Measurements from ENCODE around the gene OLFML2A. TPM values are rescaled to one million over a fixed set of nuclear protein-coding genes. Genes with fewer than 3 reads are reported as not detected.

OLFML2A gene
- total and polyA plus RNA-seq, 2 of the 13 experiments (the other 11 are each of a cell fraction or from before 2014, with no cell fraction given): 0.01 to 0.02 TPM

- peak in 1 of 2 experiments; percentile 75; a peak in 1 of 4 replicates for TF ChIP-seq REST (IDR thresholded peaks at IDR 0.05; ENCODE audit: borderline replicate concordance in 1 of 2, low read depth in 1 of 2, low read length in 2 of 2)
- 0 out of 2 replicates have a peak, but pooled peaks have one; percentile 53 for TF ChIP-seq IRX3 (CRISPR knock-in tag; IDR thresholded peaks at IDR 0.05; ENCODE audit: borderline replicate concordance, low read depth)
- TF ChIP-seq ZNF639 (CRISPR knock-in tag; conservative IDR thresholded peaks at IDR 0.05): 0 out of 2 replicates have a peak, but pooled peaks have one; percentile 28
- no peak for TF ChIP-seq NR2F2 (IDR thresholded peaks at IDR 0.05; ENCODE audit: borderline replicate concordance, low read depth)
- TF ChIP-seq ZNF484 (CRISPR knock-in tag; IDR thresholded peaks at IDR 0.05; ENCODE audit: borderline replicate concordance, low read depth): no peak; the same call in 1 of the 2 replicates
- TF ChIP-seq RFX5 (IDR thresholded peaks at IDR 0.05; ENCODE audit: low read depth, low read length): no peak
- TF ChIP-seq DR1 (CRISPR knock-in tag; IDR thresholded peaks at IDR 0.05): peak; percentile 94
- TF ChIP-seq SMAD1 (CRISPR knock-in tag; IDR thresholded peaks at IDR 0.05; ENCODE audit: borderline replicate concordance, low read depth): no peak; the same call in 1 of the 2 replicates
- TF ChIP-seq TAF15 (IDR thresholded peaks at IDR 0.05; ENCODE audit: low read depth, low read length, poor library complexity, severe bottlenecking): no peak
- TF ChIP-seq ZNF883 (CRISPR knock-in tag; IDR thresholded peaks at IDR 0.05; ENCODE audit: not compliant biosample characterization): peak; percentile 80
- peak; percentile 61; the same call in 1 of the 2 replicates for TF ChIP-seq NR1H2 (CRISPR knock-in tag; IDR thresholded peaks at IDR 0.05; ENCODE audit: borderline replicate concordance, low read depth)
- peak; percentile 55; the same call in 1 of the 2 replicates for TF ChIP-seq TMF1 (CRISPR knock-in tag; IDR thresholded peaks at IDR 0.05; ENCODE audit: low read depth)
Measured at GRCh38 chr9:124861342-124862229, 84.7 kb downstream of the OLFML2A start, which contains the start of the genes ARPC5L and RPL35 (continued).

All from HepG2 (cell line).